Panc1 (cell line): ENCODE data around the gene ECM1. TPM values are rescaled to one million over a fixed set of nuclear protein-coding genes. Genes with fewer than 3 reads are reported as not detected.

Experiments
- ATAC-seq: fragments of 200-7000 bp; cut with Tn5 transposase; 2 replicates; pipeline ENCODE4 v1.9.1; 2020; ENCODE audit warnings: mild to moderate bottlenecking, moderate library complexity
- BruUV-seq: library from RNA; stranded (reverse); fragments of 400-500 nt; replicated peaks from 2 replicates; lab custom pipeline; 2021; lab: Mats Ljungman, UMichigan
- CTCF ChIA-PET: fragments of 300-600 bp; sonication (Branson Sonifier 250); formaldehyde crosslinking; loops from one replicate; lab custom pipeline; 2022; ENCODE audit warnings: antibody characterized with exemption; lab: Charles Lee
- POLR2A ChIA-PET: fragments of 300-600 bp; sonication (Branson Sonifier 250); formaldehyde crosslinking; loops from one replicate; lab custom pipeline; 2022; ENCODE audit warnings: antibody characterized with exemption; lab: Charles Lee
- DNase-seq: peaks from one replicate; pipeline ENCODE4 v3.0.0-alpha.2; 2010; ENCODE audit warnings: low read depth, low spot score
- H3K27ac ChIP-seq: 2 replicates; pipeline ENCODE4 v1.5.1; 2011; ENCODE audit warnings: mild to moderate bottlenecking, low read length, inconsistent platforms
- H3K27me3 ChIP-seq: fragments of 200-500 bp; sonication (Bioruptor generic); 2 replicates; pipeline ENCODE4 v1.6.0; 2014; ENCODE audit warnings: low read length, inconsistent platforms; ENCODE audit not compliant: control insufficient read depth, insufficient read depth
- H3K36me3 ChIP-seq: fragments of 200-500 bp; sonication (Bioruptor generic); 2 replicates; pipeline ENCODE4 v1.5.1; 2014; ENCODE audit warnings: inconsistent platforms, mild to moderate bottlenecking, low read length, moderate library complexity; ENCODE audit not compliant: control insufficient read depth, insufficient read depth
- H3K4me1 ChIP-seq: 2 replicates; pipeline ENCODE4 v1.5.1; 2011; ENCODE audit warnings: inconsistent platforms, mild to moderate bottlenecking, low read length, moderate library complexity; ENCODE audit not compliant: control insufficient read depth, insufficient read depth
- H3K4me3 ChIP-seq, 2 experiments: 2 replicates each; pipeline ENCODE4 v1.5.1; 2011 to 2012; ENCODE audit warnings: low read depth in 2 of 2, low read length in 2 of 2, mild to moderate bottlenecking in 2 of 2, inconsistent platforms in 1 of 2, moderate library complexity in 1 of 2
- H3K9me3 ChIP-seq: fragments of 200-500 bp; sonication (Bioruptor generic); 2 replicates; pipeline ENCODE4 v1.5.1; 2014; ENCODE audit warnings: low read depth, mild to moderate bottlenecking, inconsistent platforms, low read length, moderate library complexity; ENCODE audit not compliant: control insufficient read depth, insufficient read depth
- CTCF ChIP-seq: fragments of 450-650 bp; IDR thresholded peaks from 2 replicates; pipeline ENCODE4 v1.5.1; 2017; ENCODE audit warnings: mild to moderate bottlenecking
- POLR2AphosphoS5 ChIP-seq: IDR thresholded peaks from 2 replicates; pipeline ENCODE4 v1.6.1; 2012; ENCODE audit warnings: mild to moderate bottlenecking, low read depth, low read length, moderate library complexity
- REST ChIP-seq, 2 experiments: IDR thresholded peaks; 2 replicates each; pipeline ENCODE4 v1.6.1; 2011 to 2012; ENCODE audit warnings: low read depth in 2 of 2, control low read depth in 1 of 2, low read length in 1 of 2, mild to moderate bottlenecking in 1 of 2, moderate library complexity in 1 of 2; ENCODE audit not compliant: insufficient read depth in 1 of 2
- SIN3A ChIP-seq: IDR thresholded peaks from 2 replicates; pipeline ENCODE4 v1.6.1; 2012; ENCODE audit warnings: low read depth, mild to moderate bottlenecking, low read length, moderate library complexity, borderline replicate concordance; ENCODE audit not compliant: insufficient read depth
- TCF7L2 ChIP-seq: IDR thresholded peaks from 2 replicates; pipeline ENCODE4 v1.6.1; 2011; ENCODE audit warnings: mild to moderate bottlenecking, low read depth, low read length, inconsistent platforms
- in situ Hi-C: cut with HindIII; loops from 2 replicates; pipeline ENCODE4 v1.10.0; 2016; ENCODE audit warnings: low sequenced_read_pairs, low pct_unique_long_range_greater_than_20kb
- intact Hi-C: fragments of 100-400 bp; cut with micrococcal nuclease; formaldehyde crosslinking; loops from one replicate; pipeline ENCODE4 v1.10.0; 2022; ENCODE audit not compliant: unreplicated experiment
- total RNA-seq: library from RNA; stranded (reverse); gene quantifications from one replicate; pipeline ENCODE4 v1.2.1, GENCODE V29; 2021; ENCODE audit not compliant: unreplicated experiment

ECM1 gene
- total RNA-seq, 1 experiment from 2014 or later = 2.2 TPM

- H3K27ac ChIP-seq = no peak overlapping the region
- ATAC-seq (no peak), DNase-seq (no peak)
- H3K4me1 ChIP-seq = no peaks in the 10 kb centered on the region
- no peaks in the 10 kb centered on the region for H3K9me3 ChIP-seq
- ChIA-PET POLR2A (no interaction called here), CTCF (no interaction called here)
- in situ Hi-C loops (no loop called here), intact Hi-C loops (no loop called here)
- H3K36me3 ChIP-seq = no peaks in the 10 kb centered on the region
- no peaks in the 10 kb centered on the region for H3K27me3 ChIP-seq
- no TSS peak for BruUV-seq
- no peak overlapping the region for H3K4me3 ChIP-seq
- TF ChIP-seq TCF7L2 = no peak
- TF ChIP-seq CTCF = no peak
- no peak for TF ChIP-seq REST (IDR thresholded peaks at IDR 0.05; ENCODE audit: insufficient read depth in 1 of 2, low read depth in 2 of 2, low read length in 1 of 2)
- no peak for TF ChIP-seq POLR2AphosphoS5
- TF ChIP-seq SIN3A = no peak
Measured at GRCh38 chr1:150528196-150528595, 20.3 kb downstream of the ECM1 start.

- Histone ChIP-seq H3K27ac (no peak overlapping the region), H3K36me3 (no peaks in the 10 kb centered on the region), H3K4me3 (no peak overlapping the region), H3K27me3 (no peaks in the 10 kb centered on the region), H3K4me1 (no peaks in the 10 kb centered on the region), H3K9me3 (no peaks in the 10 kb centered on the region)
- TF ChIP-seq REST (IDR thresholded peaks at IDR 0.05; ENCODE audit: insufficient read depth in 1 of 2, low read depth in 2 of 2, low read length in 1 of 2) (no peak), SIN3A (no peak), POLR2AphosphoS5 (no peak), CTCF (no peak), TCF7L2 (no peak)
- ChIA-PET POLR2A (no interaction called here), CTCF (no interaction called here)
- no TSS peak for BruUV-seq
- DNase-seq (no peak), ATAC-seq (no peak)
- in situ Hi-C loops = no loop called here
- intact Hi-C loops = no loop called here
Measured at GRCh38 chr1:150529017-150529416, 21.1 kb downstream of the ECM1 start.
